HG03565 (cell line): ENCODE data around the gene GALNT9.

Experiments used
- ATAC-seq: cut with Tn5 transposase; IDR thresholded peaks from one replicate; pipeline ENCODE4 v1.9.1; 2021; ENCODE audit warnings: mild to moderate bottlenecking, moderate library complexity; ENCODE audit not compliant: unreplicated experiment

The GALNT9 gene

DNA sequence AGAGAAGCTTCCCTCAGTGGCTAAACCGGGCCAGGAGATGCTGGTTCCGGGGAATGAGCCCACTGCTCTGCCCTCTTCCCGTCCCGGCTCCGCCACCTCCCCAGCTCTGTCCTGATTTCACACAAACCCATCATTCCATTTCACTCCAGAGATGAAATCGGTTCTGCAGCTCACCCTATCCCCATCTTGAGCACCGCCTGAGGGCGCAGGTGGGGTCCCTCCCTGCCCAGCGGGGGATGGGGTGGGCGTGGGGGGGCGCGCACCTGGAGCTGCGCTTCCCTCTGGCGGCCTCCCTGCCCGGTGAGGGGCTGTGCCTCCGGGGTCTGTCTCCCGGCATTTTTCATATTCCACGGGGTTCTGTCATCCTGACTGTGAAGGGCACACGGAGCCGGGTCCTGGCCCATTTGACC lies 140.5 kb downstream of the GALNT9 start:
- no peak for ATAC-seq

DNA sequence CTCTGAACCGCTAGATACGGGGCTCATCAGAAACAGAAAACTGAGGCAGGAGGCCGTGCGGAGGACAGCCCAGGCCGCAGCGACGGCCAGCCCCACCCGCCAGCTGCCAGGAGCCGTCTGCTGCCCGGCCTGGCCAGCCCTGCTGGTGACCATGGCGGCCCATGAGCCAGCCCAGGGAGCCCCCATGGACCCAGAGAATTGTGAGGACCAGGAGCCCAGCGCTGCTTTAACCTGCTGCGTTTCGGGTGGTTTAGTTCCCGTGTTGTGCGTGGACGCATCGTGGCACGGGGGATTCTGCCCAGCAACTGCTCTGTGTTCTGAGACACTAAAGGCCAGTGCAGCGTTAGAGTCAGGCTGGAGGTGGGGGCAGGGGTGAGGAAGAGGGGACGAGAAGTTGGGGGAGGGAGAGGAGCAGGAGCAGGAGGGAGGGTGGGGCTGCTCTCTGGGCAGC lies 140.9 kb downstream of the GALNT9 start:
- no peak for ATAC-seq

DNA sequence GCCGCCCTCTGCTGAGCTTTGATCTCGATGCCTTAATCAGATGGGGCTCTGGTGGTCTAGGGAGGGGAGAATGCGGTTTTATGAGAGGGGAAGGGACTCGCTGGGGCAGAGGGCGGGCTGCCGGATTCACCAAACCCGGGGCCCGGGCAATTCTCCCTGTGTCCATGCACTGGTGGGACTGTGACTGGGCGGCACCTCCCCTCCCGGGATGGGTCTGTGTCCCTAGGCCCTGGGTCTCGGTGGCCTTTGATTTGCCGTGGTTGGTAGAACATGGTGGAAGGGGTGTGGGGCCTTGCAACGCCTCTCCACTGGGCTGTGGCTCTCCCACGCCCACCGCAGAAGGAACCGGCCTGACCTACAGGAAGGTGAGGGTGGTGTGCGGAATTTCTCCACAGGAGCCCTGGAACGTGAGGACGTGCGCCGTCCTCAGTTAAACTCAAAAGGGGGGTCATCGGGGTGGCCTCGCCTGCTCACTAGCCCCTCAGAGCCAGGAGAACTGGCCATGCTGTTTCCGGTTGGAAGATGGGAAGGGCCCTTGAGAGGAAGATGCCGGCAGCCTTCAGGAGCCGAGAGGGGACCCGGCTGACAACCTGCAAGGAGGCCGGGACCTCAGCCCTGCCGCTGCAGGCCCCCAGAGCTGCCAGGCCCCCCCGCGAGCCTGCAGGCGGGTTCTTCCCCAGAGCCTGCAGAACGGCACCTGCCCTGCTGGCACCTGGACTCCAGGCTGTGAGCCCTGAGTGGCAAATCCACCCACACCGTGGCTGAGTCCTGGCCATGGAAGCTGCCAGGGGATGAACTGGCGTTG lies 141.5 kb downstream of the GALNT9 start:
- ATAC-seq = no peak

DNA sequence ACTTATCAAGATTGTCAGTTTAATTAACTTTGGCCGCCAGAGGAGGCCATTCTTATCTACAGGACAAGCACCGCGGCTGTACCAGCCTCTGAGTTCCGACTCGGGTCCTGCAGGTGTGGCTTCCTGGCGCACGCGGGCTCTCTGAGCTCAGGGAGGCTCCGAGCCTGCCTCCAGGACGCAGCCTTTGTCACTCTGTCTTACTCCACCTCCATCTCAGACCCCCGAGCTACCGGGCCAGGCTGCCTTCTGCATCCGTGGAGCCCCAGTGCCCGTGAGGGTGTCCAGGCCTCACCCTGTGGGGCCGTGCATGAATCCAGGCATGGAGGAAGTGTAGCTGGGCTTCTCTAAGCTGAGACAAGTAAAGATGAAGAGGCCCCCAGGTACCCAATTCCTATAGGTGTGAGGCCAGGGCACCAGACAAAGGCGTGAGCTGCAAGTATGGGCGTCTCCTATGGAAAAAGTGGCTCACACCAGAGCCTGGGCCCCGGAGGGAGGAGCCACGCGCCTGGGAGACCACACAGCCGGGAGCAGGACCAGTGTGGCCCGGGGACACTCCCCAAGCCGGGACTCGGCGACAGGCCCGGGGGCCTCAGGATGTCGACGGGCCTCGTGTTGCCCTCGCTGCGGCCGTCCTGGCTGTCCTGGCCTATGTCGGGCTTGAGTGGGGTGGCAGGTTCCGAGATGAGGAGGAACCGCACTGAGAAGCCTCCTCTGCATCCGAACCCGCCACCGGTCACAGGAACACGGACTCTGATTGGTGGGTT lies 142.3 kb downstream of the GALNT9 start:
- no peak for ATAC-seq

DNA sequence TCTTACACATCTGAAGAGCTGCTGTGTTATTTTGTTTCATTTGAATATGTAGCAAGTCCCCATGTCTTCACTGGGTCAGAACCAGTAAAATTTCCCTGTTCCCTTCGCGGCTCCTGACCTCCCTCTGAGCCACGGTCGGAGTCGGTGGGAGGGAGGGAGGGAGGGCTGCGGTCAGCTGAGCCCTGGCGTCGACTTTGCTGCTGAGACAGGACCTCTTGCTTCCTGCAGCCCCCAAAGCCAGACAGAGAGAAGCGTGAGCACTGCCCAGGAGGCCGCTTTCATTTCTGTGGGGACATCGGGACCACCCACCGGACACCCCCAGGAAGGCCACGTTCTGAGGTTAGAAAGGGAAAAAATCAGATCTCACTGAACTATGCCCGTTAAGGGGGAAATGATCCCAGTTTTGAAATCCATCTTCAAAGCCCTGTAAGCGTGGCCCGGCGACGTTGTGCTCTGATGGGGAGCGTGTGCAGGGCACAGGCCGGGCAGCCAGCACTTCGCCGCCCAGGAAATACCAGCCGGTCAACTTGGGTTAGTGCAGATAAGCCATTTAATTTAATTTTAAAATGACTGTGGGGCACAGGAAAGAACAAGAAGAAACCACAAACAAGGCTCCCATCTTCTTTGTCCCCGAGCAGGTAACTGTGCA lies 143.1 kb downstream of the GALNT9 start:
- no peak for ATAC-seq

DNA sequence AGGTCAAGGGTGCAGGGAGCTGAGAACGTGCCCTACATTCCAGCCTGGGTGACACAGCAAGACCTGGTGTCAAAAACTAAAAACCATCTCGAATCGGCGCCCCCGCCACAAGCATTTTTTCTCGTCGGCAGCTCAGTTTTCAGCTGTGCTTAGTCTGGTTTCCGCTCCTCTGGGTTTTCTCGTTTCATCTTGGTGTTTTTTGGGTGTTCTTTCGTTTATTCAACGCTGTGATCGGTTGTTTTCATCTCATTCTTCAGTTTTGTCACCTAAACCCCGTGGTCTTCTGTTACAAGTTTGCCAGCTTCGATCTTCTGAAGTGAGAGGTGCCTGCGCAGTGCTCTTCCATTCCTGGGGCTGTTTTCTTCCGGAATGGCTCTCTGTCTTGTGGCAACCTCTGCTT lies 143.7 kb downstream of the GALNT9 start:
- ATAC-seq = no peak

DNA sequence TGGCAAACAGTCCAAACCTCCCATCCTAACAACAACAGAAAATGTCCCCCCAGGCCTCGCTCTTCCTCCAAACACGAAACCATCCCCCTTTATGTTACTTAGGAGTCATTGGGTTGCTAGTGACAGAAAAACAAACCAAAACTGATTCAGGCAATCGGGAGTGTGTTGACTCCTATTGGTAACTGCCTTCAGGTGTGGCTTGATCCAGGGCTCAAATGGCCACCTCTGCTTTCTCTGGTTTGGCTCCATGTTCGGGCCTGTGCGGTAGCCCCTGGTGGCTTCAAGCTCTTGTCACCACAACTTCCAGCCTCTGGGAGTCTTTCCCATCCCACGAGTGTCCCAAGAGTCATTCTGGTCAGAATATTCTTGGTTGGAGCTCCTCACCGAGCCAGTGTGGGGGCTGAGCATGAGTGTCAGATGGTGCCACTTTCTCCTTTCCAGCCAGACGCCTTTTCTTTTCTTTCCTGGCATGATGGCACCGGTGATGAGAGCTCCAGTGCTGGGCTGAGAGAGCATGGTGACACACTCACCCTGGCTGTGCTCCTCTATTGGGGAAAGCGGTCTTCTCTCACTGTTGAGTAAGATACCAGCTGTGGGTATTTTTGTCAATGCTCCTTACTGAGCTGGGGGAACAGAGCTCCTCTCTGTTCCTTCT lies 146.6 kb downstream of the GALNT9 start:
- no peak for ATAC-seq

DNA sequence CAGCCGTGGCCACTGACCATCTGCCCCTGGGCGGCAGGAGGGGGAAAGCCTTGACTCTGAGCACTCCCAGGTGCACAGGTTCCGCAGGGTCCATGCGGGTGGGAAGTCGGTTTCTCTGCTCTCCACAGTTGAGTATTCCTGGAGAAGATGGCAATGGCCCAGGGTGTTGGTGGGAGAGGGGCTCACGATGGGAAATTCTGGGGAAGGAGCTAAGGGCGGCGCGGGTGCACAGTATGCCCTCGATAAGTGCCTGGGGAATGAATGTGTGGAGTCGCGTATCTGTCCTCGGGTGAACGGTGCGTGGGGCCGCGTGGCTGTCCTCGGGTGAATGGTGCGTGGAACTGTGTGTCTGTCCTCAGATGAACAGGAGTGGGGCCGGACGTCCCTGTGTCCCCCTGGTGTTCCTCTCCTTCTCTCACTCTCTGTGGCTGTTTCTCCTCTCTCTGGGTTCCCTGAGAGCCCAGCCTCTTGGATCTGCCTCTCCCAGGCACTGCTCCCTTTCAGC lies 147.1 kb downstream of the GALNT9 start:
- ATAC-seq = no peak

DNA sequence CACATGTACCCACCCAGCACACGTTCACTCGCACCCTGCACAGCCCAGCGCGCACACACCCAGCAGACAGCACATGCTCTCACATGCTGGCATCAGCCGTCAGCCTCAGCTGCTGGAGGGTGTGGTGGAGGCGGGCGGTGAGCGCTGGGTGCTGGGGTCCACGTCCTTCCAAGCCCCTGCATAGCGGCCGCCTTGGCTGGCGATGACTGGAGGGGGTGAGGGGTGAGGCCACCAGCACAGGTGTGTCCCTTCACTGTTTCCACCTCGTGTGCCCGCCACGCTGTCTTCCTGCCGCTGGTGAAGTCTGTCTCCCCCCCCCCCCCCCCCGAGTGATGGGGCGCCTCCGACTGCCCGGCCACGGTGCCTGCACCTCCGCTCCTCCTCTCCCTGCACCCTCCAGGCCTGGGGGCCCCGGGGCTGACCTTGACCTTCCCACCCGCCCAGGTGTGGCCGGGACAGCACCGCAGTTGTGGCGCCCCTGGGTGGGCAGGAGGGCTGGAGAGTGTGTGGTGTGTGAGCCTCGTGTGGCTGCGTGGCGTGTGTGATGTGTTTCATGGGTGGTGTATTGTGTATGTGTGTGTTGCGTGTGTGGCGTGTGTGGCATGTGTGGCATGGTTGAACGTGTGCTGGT lies 147.7 kb downstream of the GALNT9 start:
- ATAC-seq = no peak

DNA sequence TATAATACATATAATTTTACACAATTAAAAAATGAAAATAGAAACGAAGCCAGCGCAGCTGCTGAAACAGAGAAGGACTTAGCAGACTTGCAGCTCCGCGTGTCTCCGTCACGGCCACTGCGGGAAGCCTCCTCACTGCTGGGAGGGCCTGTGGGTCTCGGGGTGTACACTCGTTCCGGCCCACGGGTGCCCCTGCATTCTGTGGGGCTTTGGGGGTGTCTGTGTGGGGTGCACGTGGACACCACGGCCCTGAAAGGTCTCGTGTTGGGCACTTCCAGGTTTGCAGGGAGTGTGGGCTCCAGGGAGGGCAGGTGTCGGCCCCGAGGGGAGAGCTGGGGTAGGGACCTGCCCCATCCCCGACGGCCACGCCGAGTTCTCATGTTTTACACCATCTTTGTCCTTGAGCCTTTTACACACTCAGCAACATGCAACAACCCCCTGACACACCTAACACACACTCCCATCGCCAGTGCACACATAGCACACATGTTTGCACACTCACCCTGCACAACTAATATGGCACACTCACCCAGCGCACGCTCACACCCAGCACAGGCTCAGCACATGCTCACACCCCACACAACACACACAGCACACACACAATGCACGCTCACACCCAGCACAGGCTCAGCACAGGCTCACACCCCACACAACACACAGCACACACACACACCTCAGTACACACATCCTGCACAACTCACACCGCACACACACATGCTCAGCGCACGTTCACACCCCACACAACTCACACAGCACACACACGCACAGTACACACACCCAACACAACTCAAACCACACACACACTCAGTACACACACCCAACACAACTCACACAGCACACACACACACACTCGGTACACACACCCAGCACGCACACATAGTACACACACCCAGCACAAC lies 148.5 kb downstream of the GALNT9 start:
- no peak for ATAC-seq

DNA sequence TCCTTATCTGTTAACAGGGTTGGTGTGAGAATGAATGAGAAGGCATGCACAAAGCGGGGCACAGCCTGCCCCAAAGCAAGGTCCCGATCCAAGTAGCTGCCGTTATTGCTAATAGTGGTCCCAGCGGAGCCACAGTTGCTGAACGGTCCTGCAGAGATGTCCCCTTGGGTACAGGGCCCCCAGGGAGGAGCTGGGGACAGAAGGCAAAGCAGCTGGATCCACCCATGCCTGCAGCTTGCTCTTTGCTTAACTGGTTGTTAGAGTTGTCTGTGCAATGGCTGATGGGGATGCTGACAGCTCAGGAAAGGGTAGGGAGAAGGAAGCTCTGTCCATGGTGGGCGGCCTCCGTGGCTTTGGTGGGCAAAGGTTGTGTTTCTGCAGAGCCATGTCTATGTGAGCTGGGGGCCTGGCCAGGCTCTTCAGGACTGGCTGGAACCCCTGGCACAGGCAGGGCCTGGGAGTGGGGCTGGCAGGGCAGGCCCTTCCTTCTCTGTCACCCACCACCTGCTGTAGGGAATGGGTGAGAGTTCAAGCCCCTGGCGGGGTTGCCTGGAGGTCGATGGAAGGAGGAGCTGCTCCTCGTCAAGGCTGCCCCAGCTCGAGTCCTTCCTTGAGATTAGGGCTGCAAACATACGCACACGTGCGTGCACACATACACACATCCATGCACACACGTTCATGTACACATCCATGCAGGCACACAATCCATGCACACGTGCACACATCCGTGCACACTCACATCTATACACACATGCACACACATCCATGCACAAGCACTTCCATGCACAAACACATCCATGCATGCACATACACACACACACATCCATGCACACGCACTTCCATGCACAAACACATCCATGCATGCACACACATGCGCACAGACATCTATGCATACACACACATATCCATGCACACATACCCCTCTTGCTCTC lies 149.7 kb downstream of the GALNT9 start:
- ATAC-seq = no peak

DNA sequence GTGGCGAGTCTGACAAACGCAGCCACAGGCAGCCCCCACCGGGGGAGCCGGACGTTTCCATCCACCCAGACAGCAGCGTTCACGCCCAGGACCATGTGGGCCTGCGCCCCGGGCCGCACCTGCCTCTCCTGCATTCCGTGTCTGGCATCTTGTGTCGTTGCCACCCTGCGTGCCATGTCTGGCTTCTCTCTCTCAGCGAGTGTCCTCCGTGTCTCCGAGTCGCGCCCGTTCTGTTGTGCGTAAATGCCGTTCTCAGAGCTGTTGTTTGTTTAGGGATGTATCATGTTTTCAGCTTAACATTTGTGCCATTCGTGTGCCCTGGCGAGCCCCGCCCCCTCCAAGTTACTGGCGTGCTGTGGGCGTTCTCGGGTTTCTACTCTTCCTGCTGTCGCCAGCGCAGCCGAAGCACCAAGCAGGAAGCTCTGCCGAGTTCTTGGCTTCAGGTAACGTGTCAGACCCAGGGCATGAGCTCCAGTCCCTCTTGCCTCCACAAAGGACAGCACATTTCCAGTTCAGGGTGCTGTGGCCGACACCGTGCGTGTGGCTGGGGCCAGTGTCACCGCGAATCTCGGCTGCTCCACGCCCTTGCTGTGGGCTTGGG lies 150.5 kb downstream of the GALNT9 start:
- no peak for ATAC-seq

DNA sequence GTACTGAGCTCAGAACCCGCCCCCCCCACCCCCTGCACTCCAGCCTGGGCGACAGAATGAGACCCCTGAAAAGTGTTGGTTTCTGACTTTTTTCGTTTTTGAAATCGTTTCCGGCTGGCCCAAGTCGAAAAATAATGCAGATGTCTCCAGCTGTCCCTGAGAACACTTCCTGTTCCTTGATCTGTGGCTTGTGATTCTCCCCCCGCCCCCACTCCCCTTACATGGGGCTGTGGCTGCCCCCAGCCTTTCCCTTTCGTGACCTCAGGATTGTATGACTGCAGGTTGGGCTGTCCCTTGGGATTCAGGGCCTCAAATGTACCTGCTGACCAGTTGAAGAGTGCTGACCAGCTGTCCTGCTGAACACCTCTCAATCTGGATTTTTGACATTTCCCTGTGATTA lies 151.1 kb downstream of the GALNT9 start:
- ATAC-seq = no peak

DNA sequence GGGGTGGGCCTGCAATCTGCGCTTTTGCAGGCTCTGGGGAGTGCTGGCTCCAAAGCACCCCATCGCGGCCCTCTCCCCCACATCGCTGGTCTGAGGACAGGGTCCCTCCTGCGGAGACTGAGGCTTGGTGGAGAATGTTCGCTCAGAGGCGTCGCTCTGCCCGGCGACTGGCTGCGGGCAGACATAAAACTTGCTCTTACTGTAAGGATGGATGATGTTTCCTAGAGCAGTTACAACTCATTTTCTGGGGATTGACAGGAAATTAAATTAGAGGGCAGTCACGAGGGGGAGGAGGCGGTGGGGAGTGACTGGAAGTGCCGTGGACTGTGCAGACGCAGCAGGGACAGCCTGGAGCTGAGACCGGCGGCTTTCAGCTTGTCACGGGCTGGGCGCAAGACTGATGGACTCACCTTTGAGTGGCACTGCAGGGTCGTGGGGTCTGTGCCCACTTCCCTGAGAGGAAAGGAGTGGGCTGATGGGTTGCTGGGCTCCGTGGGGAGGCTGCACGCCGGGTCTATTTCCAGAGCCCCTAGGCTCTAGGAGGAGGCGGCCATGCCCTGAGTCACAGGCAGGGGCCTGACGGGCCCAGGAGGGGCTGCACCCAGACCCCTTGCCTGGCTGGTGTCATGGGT lies 152.4 kb downstream of the GALNT9 start:
- ATAC-seq = no peak

DNA sequence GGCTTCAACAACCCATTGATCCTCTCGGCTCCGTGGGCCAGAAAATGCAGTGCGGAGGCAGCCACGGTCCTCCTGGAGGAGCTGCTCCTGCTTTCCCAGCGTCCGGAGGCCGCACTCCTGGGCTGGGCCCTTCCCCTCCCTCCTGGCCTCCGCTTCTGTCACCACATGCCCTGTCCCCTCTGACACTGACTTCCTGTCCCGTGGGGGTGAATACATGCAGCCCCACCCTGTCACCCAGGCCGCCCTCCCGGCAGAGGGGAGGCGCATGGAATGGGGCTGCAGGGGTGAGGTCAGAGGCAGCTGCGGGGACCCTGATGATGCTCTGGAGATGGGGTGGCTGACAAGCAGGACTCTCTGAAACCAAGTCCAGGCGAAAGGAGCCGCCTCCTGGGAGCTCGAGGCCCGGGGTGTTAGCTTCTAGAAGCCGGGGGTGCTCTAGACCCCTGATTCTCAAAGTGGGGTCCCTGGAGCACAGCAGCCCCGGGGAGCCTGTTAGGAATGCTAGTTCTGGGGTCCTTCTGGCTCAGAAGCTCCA lies 152.9 kb downstream of the GALNT9 start:
- ATAC-seq = no peak

DNA sequence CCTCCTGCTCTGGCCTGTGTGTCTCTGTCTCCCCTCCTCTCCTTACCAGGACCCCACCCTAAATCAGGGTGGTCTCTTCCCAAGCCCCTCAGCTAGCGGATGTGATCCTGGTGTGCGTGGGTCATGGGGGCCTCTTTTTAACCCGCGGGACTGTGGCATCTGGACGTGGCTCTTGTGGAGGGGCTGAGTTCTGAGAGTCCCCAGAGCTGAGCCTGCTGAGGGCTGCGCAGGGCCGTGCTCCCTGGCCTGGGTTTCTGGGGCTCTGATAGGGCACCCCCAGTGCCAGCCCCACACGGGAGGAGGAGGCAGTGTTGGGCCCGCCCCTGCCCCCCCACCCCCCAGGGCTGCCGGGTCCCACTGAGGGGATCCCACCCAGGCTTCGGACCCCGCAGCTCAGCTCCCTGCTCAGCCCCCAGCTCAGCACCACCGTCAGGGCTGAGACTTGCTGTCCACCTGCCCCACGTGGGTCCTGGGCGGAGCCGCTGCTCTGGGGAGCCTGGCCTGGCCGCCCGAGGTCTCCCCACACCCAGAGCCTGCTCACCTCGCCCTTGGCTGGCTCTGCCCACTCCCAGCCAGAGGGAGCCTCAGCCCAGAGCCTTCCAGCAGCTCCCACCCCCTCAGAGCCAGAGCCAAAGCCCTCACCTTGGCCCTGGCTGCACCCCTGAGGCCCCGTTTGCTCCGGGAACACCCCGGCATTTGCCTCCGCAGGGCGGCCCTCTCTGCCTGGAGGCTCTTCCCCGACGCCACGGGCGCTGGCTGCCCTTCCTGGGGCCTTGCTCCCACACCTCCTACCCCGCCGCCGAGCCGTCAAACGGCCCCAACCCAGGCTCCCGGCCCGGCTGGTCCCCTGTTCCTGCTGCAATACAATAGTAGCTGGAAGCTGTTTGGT lies 153.6 kb downstream of the GALNT9 start:
- no peak for ATAC-seq
